Smooth muscle cell (in vitro differentiated cells): ENCODE measurements around the gene RCOR1. TPM values are rescaled to one million over a fixed set of nuclear protein-coding genes. Genes with fewer than 3 reads are reported as not detected.
A peak's percentile ranks its signal among the peaks of the same experiment; 100 is the strongest.

Experiments
- DNase-seq: peaks from one replicate; lab custom pipeline; 2025; ENCODE audit not compliant: unreplicated experiment; lab: John Stamatoyannopoulos, UW
- H2AFZ ChIP-seq: fragments of 200-600 bp; sonication (generic); 2 replicates; pipeline ENCODE4 v1.6.0; 2016; ENCODE audit warnings: antibody characterized with exemption, low read depth, mild to moderate bottlenecking
- H3F3A ChIP-seq: fragments of 200-600 bp; sonication (generic); 2 replicates; pipeline ENCODE4 v1.6.0; 2017; ENCODE audit warnings: antibody characterized with exemption, low read depth
- H3K27ac ChIP-seq: fragments of 200-600 bp; sonication (generic); 2 replicates; pipeline ENCODE4 v1.5.1; 2016; ENCODE audit warnings: low read depth, mild to moderate bottlenecking
- H3K27me3 ChIP-seq: fragments of 200-600 bp; sonication (generic); 2 replicates; pipeline ENCODE4 v1.6.1; 2016; ENCODE audit warnings: low read depth, mild to moderate bottlenecking
- H3K36me3 ChIP-seq: fragments of 200-600 bp; sonication (generic); 2 replicates; pipeline ENCODE4 v1.5.1; 2016; ENCODE audit warnings: low read depth
- H3K4me1 ChIP-seq: fragments of 200-600 bp; sonication (generic); 2 replicates; pipeline ENCODE4 v1.5.1; 2016; ENCODE audit warnings: low read depth
- H3K4me2 ChIP-seq: fragments of 200-600 bp; sonication (generic); 2 replicates; pipeline ENCODE4 v1.6.0; 2016; ENCODE audit warnings: mild to moderate bottlenecking
- H3K4me3 ChIP-seq: fragments of 200-600 bp; sonication (generic); 2 replicates; pipeline ENCODE4 v1.5.1; 2016; ENCODE audit warnings: mild to moderate bottlenecking
- H3K79me2 ChIP-seq: fragments of 200-600 bp; sonication (generic); 2 replicates; pipeline ENCODE4 v1.6.0; 2016; ENCODE audit warnings: low read depth, mild to moderate bottlenecking
- H3K9ac ChIP-seq: fragments of 200-600 bp; sonication (generic); 2 replicates; pipeline ENCODE4 v1.6.0; 2016; ENCODE audit warnings: low read depth
- H3K9me3 ChIP-seq: fragments of 200-600 bp; sonication (generic); replicated peaks from 2 replicates; pipeline ENCODE4 v1.5.1; 2016; ENCODE audit warnings: low read depth
- H4K20me1 ChIP-seq: fragments of 200-600 bp; sonication (generic); 2 replicates; pipeline ENCODE4 v1.6.0; 2016; ENCODE audit warnings: low read depth
- CTCF ChIP-seq: fragments of 200-600 bp; sonication (generic); IDR thresholded peaks from 2 replicates; pipeline ENCODE4 v1.5.1; 2017; ENCODE audit warnings: borderline replicate concordance, mild to moderate bottlenecking, antibody characterized with exemption; ENCODE audit not compliant: insufficient read depth, poor library complexity, severe bottlenecking
- WGBS: methylation state at CpG from one replicate; pipeline ENCODE4 v1.1.7; 2016; ENCODE audit warnings: low lambda C conversion rate; 5-methylcytosine and 5-hydroxymethylcytosine counted together
- polyA plus RNA-seq: library from polyadenylated mRNA; unstranded; fragments of >200 nt; fragmentation: Nextera tagmentation; extraction: Ambion mirVana; gene quantifications from 2 replicates; pipeline ENCODE4 v1.2.1, GENCODE V29; 2016
- total RNA-seq: library from RNA; depleted of rRNA; stranded (reverse); fragments of >200 nt; gene quantifications from 2 replicates; pipeline ENCODE4 v1.2.3, GENCODE V29; 2014

The RCOR1 gene
- total and polyA plus RNA-seq, 2 experiments from 2014 or later, result 4.4 to 29.3 TPM

DNA sequence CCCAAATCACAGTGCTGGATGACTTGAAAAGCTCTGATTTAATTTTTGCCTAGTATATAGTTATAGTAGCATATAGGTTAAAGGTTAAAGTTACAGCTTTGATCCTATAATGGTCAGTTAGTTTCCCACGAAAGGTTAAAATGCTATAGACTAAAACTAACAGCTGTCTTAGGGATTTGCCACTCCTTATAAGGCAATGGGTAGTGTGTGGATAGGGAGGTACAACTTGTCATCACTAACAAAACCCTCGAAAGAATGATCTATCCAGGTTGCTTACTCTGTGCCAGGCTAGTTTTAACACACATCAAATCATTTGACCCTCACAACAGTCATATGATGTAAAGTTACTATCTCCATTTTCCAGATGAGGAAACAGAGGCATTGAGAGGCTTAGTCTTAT lies 11.7 kb downstream of the RCOR1 start:
- peak overlapping the region; percentile 9 for H3K27ac ChIP-seq

GRCh38 chr14:102605029-102605428 lies 12.6 kb downstream of the RCOR1 start:
- H3K9ac ChIP-seq, result no peak overlapping the region
- no peaks in the 10 kb centered on the region for H3K36me3 ChIP-seq
- H3K9me3 ChIP-seq, result no peaks in the 10 kb centered on the region
- peaks cover 99% of the 10 kb centered on the region for H4K20me1 ChIP-seq
- H3K27ac ChIP-seq, result peak overlapping the region; percentile 9
- H3K79me2 ChIP-seq, result peaks cover 100% of the 10 kb centered on the region
- no peak overlapping the region for H2AFZ ChIP-seq
- H3K4me2 ChIP-seq, result no peak overlapping the region
- no peak overlapping the region for H3K4me3 ChIP-seq
- peaks cover 3% of the 10 kb centered on the region for H3K4me1 ChIP-seq
- H3F3A ChIP-seq, result no peaks in the 10 kb centered on the region
- no peak for DNase-seq
- TF ChIP-seq CTCF, result no peak
- 65% methylated on average over 2 of the region's 2 CpGs for WGBS
- H3K27me3 ChIP-seq, result no peaks in the 10 kb centered on the region

More for the DNA sequence above, 11.7 kb downstream of the RCOR1 start:
- DNase-seq, result no peak
- H3K4me1 ChIP-seq, result peaks cover 3% of the 10 kb centered on the region
- no peaks in the 10 kb centered on the region for H3K9me3 ChIP-seq
- peaks cover 100% of the 10 kb centered on the region for H3K79me2 ChIP-seq
- WGBS, result 77% methylated on average over 2 of the region's 2 CpGs
- H3F3A ChIP-seq, result no peaks in the 10 kb centered on the region
- H3K9ac ChIP-seq, result no peak overlapping the region
- no peak for TF ChIP-seq CTCF
- no peak overlapping the region for H2AFZ ChIP-seq
- H4K20me1 ChIP-seq, result peaks cover 100% of the 10 kb centered on the region
- no peak overlapping the region for H3K4me3 ChIP-seq
- H3K36me3 ChIP-seq, result no peaks in the 10 kb centered on the region
- no peak overlapping the region for H3K4me2 ChIP-seq
- H3K27me3 ChIP-seq, result no peaks in the 10 kb centered on the region

GRCh38 chr14:102606296-102606695 lies 13.8 kb downstream of the RCOR1 start:
- Histone ChIP-seq H3K9ac (no peak overlapping the region), H4K20me1 (peaks cover 99% of the 10 kb centered on the region), H3K9me3 (no peaks in the 10 kb centered on the region), H3K79me2 (peaks cover 100% of the 10 kb centered on the region), H3K27me3 (no peaks in the 10 kb centered on the region), H3K36me3 (no peaks in the 10 kb centered on the region), H3K4me3 (no peak overlapping the region), H3K4me2 (no peak overlapping the region), H3F3A (no peaks in the 10 kb centered on the region), H2AFZ (no peak overlapping the region), H3K4me1 (peaks cover 3% of the 10 kb centered on the region), H3K27ac (no peak overlapping the region)
- 98% methylated on average over 4 of the region's 4 CpGs for WGBS
- no peak for DNase-seq
- TF ChIP-seq CTCF, result no peak

DNA sequence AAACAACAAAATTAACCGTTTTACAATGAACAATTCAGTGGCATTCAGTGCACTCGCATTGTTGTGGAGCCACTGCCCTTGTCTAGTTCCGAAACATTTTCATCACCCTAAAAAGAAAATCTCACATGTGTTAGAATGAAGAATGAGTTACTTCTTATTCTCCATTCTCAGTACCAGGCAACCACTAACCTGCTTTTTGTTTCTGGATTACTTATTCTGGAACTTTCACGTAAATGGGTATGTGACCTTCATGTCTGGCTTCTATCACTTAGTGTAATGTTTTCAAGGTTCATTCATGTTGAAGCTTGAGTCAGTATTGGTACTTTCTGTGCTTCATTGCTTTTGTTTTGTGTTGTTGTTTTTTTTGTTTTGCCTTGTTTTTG lies 15.6 kb downstream of the RCOR1 start:
- Histone ChIP-seq H3K4me1 (peaks cover 3% of the 10 kb centered on the region), H3K36me3 (no peaks in the 10 kb centered on the region), H3K4me3 (no peak overlapping the region), H3K4me2 (no peak overlapping the region), H4K20me1 (peaks cover 99% of the 10 kb centered on the region), H3F3A (no peaks in the 10 kb centered on the region), H2AFZ (no peak overlapping the region), H3K27ac (no peak overlapping the region), H3K9ac (no peak overlapping the region), H3K27me3 (no peaks in the 10 kb centered on the region), H3K79me2 (peaks cover 100% of the 10 kb centered on the region), H3K9me3 (no peaks in the 10 kb centered on the region)
- WGBS, result 95% methylated on average over 4 of the region's 4 CpGs
- DNase-seq, result no peak
- TF ChIP-seq CTCF, result no peak
